Glomerular visceral epithelial cell (primary cell): ENCODE results near the gene CFAP69.

Experiments used
- DNase-seq: peaks from one replicate; pipeline ENCODE4 v3.0.0-alpha.2; 2016; ENCODE audit errors: extremely low spot score

Gene CFAP69, protein sequence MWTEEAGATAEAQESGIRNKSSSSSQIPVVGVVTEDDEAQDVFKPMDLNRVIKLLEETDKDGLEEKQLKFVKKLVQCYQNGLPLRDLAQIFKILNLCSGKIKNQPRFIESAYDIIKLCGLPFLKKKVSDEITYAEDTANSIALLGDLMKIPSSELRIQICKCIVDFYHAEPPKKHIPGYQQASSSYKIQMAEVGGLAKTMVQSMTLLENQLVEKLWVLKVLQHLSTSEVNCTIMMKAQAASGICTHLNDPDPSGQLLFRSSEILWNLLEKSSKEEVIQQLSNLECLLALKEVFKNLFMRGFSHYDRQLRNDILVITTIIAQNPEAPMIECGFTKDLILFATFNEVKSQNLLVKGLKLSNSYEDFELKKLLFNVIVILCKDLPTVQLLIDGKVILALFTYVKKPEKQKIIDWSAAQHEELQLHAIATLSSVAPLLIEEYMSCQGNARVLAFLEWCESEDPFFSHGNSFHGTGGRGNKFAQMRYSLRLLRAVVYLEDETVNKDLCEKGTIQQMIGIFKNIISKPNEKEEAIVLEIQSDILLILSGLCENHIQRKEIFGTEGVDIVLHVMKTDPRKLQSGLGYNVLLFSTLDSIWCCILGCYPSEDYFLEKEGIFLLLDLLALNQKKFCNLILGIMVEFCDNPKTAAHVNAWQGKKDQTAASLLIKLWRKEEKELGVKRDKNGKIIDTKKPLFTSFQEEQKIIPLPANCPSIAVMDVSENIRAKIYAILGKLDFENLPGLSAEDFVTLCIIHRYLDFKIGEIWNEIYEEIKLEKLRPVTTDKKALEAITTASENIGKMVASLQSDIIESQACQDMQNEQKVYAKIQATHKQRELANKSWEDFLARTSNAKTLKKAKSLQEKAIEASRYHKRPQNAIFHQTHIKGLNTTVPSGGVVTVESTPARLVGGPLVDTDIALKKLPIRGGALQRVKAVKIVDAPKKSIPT

DNA sequence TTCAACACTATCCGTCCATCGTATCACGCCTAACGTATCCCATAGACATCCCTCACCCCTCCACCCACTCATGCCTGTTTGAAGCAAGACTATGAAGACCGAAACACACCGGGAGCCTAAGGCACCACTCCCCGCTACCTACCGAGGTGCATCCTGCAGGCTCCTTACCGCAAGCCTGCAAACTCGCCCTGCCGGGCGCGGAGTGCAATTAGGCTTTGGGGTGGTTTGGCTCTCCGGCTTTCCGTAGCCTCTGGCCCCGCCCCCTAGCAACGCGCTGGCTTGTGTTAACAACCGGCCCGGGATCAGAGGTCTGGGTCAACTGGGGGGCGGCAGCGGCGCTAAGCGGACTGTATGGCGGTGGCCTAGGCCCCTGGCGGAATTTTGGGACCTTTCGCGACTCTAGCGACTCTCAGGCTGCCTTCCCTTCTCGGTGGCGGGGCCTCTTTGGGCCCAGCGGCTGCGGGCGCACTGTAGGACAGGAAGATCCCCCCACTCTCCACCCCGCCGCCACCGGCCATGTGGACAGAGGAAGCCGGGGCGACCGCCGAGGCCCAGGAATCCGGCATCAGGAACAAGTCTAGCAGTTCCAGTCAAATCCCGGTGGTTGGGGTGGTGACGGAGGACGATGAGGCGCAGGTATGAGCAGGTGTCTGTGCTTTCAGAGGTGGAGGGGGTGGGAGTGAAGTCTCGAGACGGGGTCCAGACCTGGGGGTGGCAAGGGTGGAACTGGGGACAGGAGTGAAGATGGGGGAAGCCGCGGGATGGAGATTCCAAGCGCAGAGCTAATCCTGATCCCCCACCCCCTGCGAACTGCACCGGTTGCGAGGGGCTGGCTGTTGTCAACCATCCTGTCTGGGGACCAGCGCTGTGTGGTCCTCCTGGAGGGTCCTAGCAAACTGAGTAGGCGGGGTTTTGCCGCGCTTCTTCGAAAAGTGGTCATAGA is at the start of gene CFAP69:
Gene CFAP69 (plus strand): TSS at position 266 of the 943 bp plus-strand sequence. CDS start 251 bp downstream, at position 517.
- peak; percentile 80 for DNase-seq

GRCh38 chr7:90201500-90202195 is 43.3 kb upstream of the CFAP69 start:
- no peak for DNase-seq

DNA sequence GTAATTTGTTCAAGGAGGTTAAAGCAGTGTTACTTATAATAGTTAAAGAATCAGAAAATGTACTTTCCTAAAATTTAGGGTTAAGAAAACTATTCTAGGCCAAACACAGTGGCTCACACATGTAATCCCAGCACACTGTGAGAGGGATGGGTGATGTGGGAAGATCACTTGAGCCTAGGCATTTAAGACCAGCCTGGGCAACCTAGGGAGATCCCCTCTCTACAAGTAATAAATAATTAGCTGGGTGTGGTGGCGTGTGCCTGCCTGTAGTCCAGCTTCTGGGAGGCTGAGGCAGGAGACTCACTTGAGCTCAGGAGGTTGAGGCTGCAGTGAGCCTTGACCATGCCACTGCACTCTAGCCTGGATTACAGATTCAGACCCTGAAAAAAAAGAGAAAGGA is 37.0 kb upstream of the CFAP69 start:
- no peak for DNase-seq

GRCh38 chr7:90209776-90210175 is 35.2 kb upstream of the CFAP69 start:
- DNase-seq: no peak

GRCh38 chr7:90210475-90210874 is 34.5 kb upstream of the CFAP69 start:
- DNase-seq: no peak

DNA sequence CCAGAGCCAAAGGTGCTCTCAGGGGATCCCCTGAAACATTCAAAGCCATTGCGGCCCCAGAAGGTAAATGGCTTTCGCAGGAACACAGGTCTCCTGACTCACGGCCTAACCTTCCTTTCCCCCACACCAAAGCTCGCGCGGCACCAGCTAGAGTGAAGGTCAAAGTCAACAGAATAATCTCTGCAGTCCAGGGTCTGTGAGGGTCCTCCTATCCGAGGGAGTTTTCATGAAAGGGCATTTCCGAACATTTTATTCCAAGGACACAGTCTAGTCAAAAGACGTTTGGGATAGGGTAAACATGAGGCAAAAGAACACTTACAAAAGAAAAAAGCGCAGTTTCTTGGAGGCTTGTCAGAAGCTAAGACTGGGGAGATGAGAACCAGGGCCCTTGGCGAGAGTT is 34.0 kb upstream of the CFAP69 start:
- DNase-seq: peak; percentile 5

DNA sequence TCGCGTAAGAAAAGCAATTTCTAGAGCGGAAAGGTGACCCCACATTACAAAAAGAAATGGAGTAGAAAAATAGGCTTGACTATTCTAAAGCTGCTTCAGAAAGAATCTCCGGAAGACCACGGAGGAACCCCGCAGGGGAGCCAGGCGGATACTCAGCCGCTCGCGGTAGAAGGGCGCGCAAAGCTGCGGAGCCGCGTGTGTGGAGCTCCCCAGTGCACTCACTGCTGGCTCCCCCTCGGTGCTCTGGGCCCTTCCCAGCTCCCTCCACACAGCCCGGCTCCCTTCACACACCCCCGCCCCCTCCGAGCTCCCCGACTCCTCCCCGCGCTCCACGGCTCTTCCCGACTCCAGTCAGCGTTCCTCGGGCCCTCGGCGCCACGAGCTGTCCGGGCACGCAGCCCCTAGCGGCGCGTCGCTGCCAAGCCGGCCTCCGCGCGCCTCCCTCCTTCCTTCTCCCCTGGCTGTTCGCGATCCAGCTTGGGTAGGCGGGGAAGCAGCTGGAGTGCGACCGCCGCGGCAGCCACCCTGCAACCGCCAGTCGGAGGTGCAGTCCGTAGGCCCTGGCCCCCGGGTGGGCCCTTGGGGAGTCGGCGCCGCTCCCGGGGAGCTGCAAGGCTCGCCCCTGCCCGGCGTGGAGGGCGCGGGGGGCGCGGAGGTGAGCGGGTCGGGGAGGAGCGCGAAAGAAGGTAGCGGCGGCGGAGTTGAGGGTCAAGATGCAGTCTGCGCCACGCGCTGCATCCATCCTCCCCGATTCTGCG is 33.4 kb upstream of the CFAP69 start, which contains the start of gene STEAP2:
Gene STEAP2 (plus strand): TSS at position 350 of the 758 bp plus-strand sequence. CDS start 13,343 bp downstream, outside the sequence.
- peak; percentile 94 for DNase-seq

DNA sequence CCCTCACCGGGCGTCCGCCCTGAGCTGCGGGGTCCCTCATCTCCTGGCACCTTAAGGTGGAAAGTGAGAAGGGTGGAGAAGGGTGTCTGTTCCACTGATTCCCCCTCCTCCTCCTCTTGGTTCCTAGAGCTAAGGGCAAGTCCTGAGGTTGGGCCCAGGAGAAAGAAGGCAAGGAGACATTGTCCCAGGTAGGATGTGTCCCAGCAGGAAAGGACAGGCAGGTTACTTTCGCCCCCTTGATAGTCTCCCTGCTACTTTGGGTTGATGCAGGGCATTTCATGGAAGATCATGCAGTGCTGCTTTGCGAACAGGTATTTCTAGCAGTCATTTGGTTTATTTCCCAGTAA is 32.9 kb upstream of the CFAP69 start:
- DNase-seq: no peak

- DNase-seq: no peak
Measured at GRCh38 chr7:90213521-90213920, 31.5 kb upstream of the CFAP69 start.

GRCh38 chr7:90216080-90216674 is 28.8 kb upstream of the CFAP69 start:
- no peak for DNase-seq

DNA sequence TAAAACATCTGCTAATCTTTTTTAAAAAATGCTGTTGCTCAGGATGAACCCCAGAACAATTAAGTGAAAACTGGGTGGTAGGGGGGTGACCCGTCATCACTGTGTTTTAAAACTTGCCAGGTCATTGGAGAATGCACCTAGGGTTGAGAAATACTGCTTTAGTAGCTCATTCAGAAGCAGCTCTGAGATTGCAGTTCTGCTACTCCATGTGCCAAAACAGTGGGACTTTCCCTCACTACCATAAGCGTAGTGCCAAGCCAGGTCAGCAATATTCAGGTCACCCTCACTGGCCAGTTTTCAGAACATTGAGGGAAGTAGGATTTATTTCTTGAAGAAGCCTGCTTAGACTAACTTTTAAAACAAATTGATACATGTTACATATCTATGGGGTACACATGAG is 28.2 kb upstream of the CFAP69 start:
- DNase-seq: no peak

DNA sequence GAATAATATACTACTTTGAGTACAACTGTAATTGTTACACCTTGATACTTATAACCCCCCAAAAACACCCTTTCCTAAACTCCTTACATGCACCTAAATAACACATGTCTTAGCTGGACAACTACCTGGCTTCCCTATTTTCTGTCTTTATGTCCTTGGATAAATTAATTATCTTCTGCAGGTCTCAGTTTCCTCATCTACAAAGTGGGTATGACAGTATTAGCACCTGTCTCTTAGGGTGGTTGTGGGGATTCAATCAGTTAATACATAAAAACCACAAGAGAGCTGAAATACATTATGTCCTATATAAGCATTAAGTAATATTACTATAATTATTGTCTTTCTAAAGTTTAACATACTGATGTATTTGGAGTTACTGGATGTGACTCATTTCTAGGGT is 22.6 kb upstream of the CFAP69 start:
- no peak for DNase-seq

GRCh38 chr7:90222811-90223725 is 21.9 kb upstream of the CFAP69 start:
- DNase-seq: peak; percentile 6

DNA sequence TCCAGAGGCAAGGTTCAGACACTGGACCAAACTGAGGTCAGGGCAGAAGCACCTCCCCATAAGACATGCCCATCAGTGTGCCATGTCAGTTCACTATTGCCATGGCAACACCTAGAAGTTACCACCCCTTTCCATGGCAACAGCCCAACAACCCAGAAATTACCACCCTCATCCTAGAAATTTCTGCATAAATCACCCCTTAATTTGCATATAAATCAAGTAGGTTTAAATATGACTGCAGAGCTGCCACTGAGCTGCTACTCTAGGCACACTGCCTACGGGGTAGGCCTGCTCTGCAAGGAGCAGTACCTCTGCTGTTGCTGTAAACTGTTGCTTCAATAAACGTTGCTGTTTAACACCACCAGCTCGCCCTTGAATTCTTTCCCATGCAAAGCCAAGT is 20.8 kb upstream of the CFAP69 start:
- no peak for DNase-seq

GRCh38 chr7:90225181-90225580 is 19.8 kb upstream of the CFAP69 start:
- no peak for DNase-seq

- no peak for DNase-seq
Measured at GRCh38 chr7:90225601-90226000, 19.4 kb upstream of the CFAP69 start.

DNA sequence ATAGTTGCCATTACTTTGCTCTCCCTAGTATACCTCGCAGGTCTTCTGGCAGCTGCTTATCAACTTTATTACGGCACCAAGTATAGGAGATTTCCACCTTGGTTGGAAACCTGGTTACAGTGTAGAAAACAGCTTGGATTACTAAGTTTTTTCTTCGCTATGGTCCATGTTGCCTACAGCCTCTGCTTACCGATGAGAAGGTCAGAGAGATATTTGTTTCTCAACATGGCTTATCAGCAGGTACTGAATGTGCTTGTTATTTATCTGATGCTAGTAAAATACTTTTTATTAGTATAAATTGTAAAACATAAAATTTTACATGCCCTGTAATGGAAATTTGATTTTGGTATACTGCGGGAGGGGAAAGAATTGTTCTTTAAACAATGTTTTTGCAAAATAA is 17.7 kb upstream of the CFAP69 start:
- DNase-seq: no peak

DNA sequence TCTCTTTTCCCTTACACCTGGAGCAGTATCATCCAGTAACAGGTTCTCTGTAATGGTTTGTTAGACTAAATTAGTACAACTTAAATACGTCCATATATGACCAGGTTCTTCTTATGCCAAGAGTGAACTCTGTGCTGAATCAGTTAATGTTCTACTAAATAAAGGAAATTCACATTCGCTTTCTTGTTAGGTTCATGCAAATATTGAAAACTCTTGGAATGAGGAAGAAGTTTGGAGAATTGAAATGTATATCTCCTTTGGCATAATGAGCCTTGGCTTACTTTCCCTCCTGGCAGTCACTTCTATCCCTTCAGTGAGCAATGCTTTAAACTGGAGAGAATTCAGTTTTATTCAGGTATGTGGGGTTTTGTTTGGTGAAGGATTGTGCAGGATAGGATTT is 15.3 kb upstream of the CFAP69 start:
- peak; percentile 6 for DNase-seq

- no peak for DNase-seq
Measured at GRCh38 chr7:90230834-90231233, 14.1 kb upstream of the CFAP69 start.
